NT2/D1 (cell line): ENCODE measurements around the gene PDCL3.

Experiments used
- SUZ12 ChIP-seq: IDR thresholded peaks from 2 replicates; pipeline ENCODE4 v1.6.1; 2011; ENCODE audit not compliant: insufficient read length, insufficient read depth; ENCODE audit errors: extremely low read depth
- YY1 ChIP-seq: IDR thresholded peaks from 2 replicates; pipeline ENCODE4 v1.6.1; 2011; ENCODE audit not compliant: insufficient read length, insufficient read depth
- ZNF274 ChIP-seq: IDR thresholded peaks from 2 replicates; pipeline ENCODE4 v1.6.1; 2011; ENCODE audit warnings: mild to moderate bottlenecking, low read depth, low read length

DNA sequence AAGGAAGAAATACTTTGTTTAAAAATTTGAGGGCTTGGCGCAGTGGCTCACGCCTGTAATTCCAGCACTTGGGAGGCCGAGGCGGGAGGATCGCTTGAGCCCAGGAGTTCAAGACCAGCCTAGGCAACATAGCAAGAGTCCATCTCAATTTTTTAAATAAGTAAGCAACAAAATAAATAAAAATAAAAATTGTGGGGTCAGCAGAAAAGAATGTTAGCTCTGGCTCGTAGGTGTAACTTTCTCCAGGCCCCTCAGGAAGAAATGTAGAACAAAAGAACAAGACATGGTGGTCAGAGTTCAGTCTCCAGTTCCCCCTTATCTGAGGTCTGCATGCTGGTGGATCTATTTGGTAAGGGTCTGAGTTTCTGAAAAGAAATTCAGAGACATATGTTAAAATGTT, 20.4 kb upstream of the PDCL3 start:
- no peak for TF ChIP-seq ZNF274
- TF ChIP-seq SUZ12: no peak
- TF ChIP-seq YY1: no peak
